Keratinocyte (primary cell): ENCODE measurements around the gene ALPI.

Experiments
- EZH2 ChIP-seq: IDR thresholded peaks from one replicate; pipeline ENCODE4 v1.6.1; 2012; ENCODE audit warnings: inconsistent platforms, mild to moderate bottlenecking, low read length, moderate library complexity
- TF ChIP-seq, protein P1 (sequence below), 3 experiments: IDR thresholded peaks in 1 of 3; conservative IDR thresholded peaks in 1 of 3; optimal IDR thresholded peaks in 1 of 3; 2 replicates in 2 of 3; 3 replicates in 1 of 3; pipeline versions ENCODE3 to v1.5.1; 2011; ENCODE audit warnings: low read length in 3 of 3, mild to moderate bottlenecking in 3 of 3, moderate library complexity in 2 of 3, control low read depth in 1 of 3, inconsistent platforms in 1 of 3; ENCODE audit not compliant: insufficient read depth in 2 of 3; ENCODE audit errors: extremely low read depth in 1 of 3

DNA sequence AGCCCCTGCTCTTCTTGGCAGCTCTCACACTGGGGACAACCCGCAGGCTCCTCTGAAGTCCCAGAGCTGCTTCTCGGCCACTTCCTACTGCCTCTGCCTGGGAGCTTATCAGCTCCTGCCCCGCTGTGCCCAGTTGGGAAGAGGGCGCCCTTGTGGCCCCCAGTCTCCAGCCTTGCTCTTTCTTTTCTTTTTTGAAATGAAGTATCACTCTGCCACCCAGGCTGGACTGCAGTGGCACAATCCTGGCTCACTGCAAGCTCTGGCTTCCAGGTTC lies 20.6 kb upstream of the ALPI start:
- TF ChIP-seq, protein P1, sequence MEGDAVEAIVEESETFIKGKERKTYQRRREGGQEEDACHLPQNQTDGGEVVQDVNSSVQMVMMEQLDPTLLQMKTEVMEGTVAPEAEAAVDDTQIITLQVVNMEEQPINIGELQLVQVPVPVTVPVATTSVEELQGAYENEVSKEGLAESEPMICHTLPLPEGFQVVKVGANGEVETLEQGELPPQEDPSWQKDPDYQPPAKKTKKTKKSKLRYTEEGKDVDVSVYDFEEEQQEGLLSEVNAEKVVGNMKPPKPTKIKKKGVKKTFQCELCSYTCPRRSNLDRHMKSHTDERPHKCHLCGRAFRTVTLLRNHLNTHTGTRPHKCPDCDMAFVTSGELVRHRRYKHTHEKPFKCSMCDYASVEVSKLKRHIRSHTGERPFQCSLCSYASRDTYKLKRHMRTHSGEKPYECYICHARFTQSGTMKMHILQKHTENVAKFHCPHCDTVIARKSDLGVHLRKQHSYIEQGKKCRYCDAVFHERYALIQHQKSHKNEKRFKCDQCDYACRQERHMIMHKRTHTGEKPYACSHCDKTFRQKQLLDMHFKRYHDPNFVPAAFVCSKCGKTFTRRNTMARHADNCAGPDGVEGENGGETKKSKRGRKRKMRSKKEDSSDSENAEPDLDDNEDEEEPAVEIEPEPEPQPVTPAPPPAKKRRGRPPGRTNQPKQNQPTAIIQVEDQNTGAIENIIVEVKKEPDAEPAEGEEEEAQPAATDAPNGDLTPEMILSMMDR (optimal IDR thresholded peaks at IDR 0.05 in 1 of 3, IDR thresholded peaks at IDR 0.05 in 1 of 3, conservative IDR thresholded peaks at IDR 0.05 in 1 of 3; ENCODE audit: extremely low read depth in 1 of 3, insufficient read depth in 2 of 3, low read length in 3 of 3): no peak
- TF ChIP-seq EZH2: no peak
